HG03280 (cell line): ENCODE measurements around the gene TBC1D30.

Experiments used
- ATAC-seq: cut with Tn5 transposase; IDR thresholded peaks from one replicate; pipeline ENCODE4 v1.9.1; 2021; ENCODE audit warnings: mild to moderate bottlenecking, moderate library complexity; ENCODE audit not compliant: unreplicated experiment

The TBC1D30 gene

GRCh38 chr12:64907097-64907496 is 82.7 kb downstream of the TBC1D30 start:
- no peak for ATAC-seq

- no peak for ATAC-seq
Measured at GRCh38 chr12:64909124-64909523, 84.7 kb downstream of the TBC1D30 start.

GRCh38 chr12:64911081-64911480 is 86.6 kb downstream of the TBC1D30 start:
- no peak for ATAC-seq

GRCh38 chr12:64911912-64912311 is 87.5 kb downstream of the TBC1D30 start:
- ATAC-seq = no peak

DNA sequence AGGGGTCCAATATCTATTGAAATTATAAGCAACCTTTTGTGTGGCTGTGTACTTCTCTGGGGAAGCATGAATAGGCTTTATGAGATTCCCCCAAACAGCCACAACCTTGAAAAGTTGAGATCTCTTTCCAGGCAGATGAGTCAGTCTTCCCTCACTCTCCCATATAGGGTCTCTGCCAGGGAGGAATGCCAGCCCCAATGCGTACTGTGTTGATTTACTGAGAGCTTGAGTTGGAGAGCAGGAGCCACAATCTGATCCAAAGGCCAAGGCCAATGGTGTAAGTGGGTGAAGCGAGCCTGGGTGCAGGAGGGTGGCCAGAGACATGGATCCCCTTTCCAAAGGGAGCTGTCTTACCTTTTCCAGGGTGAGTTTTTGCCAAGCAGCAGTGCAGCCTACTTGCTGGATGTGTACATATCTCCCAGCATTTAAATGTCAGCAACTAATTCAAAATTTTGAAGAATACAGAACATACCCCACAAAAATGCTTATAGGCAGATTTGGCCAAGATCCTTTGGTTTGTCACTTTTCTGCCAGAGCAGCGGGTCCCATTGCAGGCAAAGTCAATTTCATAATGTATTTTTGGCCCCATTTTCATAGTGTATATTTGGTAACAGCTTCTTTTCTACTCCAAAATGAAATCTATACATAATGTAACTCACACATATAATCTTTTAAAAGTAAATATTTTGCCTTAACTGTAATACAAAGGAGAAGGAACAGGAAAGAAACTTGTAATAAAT is 88.2 kb downstream of the TBC1D30 start:
- ATAC-seq = no peak

DNA sequence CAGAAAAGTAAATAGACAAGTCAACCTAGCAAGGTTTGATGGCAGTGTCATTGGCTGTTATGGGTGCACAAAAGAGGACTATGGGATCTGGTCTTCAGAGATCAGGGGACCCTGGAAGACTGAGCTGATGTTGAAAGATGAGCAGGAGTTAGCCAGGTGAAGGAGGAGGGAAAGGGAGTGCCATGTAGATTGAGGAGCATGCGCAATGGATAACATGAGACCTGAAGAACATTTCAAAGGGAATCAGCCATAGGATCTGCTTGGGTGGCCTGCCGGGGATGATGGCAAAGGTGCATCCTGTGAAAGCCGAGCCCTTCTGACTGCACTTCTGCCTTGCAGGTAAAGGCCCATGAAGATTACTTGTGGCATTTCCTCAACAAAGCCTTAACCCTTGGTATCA is 90.8 kb downstream of the TBC1D30 start:
- no peak for ATAC-seq

DNA sequence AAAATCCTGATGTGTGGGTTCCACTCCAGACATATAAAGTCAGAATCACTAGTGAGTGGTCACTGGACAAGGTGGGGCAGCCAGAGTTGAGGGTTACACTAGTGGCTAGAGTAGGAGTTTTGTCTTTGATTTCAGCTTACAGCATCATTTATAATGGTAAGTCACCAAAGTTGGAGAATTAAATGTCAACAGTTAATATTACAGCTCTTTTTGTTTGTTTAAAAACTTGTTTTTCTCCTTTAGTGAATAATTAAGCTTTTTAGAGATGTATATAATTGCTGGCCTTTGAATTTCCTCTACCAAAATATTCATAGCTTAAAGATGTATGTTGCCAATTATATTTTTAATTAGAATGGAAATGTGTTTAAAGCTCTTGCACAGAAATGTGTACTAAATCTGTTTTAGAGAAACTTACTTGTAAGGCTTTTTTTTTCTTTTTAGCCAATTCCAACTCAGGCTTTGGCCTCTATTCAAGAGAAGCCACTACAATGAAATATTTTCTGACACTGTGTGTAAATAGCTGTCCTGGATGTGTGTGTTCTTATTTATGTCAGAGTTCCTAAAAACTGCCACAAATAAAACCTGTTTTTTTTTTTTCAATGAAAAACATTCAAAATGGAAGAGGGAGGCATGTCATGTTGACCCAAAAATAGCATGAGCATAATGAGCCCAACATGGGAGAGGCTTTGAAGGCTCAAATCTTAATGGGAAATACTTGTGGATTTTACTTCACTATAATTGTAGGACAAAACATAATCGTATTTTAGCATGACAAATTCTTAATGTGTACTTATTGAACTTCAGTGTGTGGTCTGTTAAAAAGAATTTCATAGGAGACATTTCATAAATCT is 92.2 kb downstream of the TBC1D30 start:
- no peak for ATAC-seq

GRCh38 chr12:64918344-64918743 is 93.9 kb downstream of the TBC1D30 start:
- no peak for ATAC-seq

DNA sequence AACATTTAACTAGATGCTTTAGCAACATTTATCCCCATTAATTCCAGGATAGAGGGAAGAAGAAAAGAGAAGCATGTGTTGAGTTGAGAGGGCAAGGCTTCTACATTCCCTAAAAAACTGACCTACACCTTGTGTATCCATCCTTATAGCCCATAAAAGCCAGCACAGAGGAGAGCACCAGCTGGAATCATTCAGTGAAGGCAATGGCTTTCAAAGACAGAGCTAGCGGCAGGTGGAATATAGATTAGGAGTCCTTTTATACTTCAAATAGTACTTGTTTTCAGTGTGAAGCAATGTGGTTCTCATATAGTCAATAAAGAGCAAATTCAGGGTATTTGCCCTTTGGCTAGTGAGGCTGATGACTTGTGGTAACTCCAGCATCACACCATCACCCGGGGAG is 94.4 kb downstream of the TBC1D30 start:
- ATAC-seq = no peak

- no peak for ATAC-seq
Measured at GRCh38 chr12:64922853-64923252, 98.4 kb downstream of the TBC1D30 start.

GRCh38 chr12:64923536-64923935 is 99.1 kb downstream of the TBC1D30 start:
- ATAC-seq = no peak
